HepG2 (cell line): Measurements from ENCODE around the gene NFIC. TPM values are rescaled to one million over a fixed set of nuclear protein-coding genes. Genes with fewer than 3 reads are reported as not detected.

Experiments
- ARNT2 ChIP-seq: sonication (generic); formaldehyde crosslinking; IDR thresholded peaks from 2 replicates; pipeline ENCODE4 v1.8.0; 2022; ENCODE audit warnings: mild to moderate bottlenecking, low read depth, missing genetic modification reagents, moderate library complexity
- CBX5 ChIP-seq: sonication (generic); formaldehyde crosslinking; IDR thresholded peaks from 2 replicates; pipeline ENCODE4 v1.4.0; 2020; ENCODE audit warnings: missing genetic modification reagents, borderline replicate concordance
- CREM ChIP-seq, 2 experiments: sonication (generic) in 1 of 2; formaldehyde crosslinking in 1 of 2; IDR thresholded peaks; 2 replicates each; pipeline versions ENCODE4 v1.4.0 to v1.6.1; 2016 to 2020; ENCODE audit warnings: antibody characterized with exemption in 1 of 2, mild to moderate bottlenecking in 1 of 2, missing genetic modification reagents in 1 of 2
- FOXA3 ChIP-seq: IDR thresholded peaks from 2 replicates; pipeline ENCODE4 v1.6.1; 2016; ENCODE audit warnings: missing genetic modification reagents, missing compliant biosample characterization
- HCFC1 ChIP-seq: fragments of 150-350 bp; IDR thresholded peaks from 2 replicates; pipeline ENCODE4 v1.6.1; 2014; ENCODE audit warnings: low read depth, low read length
- HNRNPK ChIP-seq: fragments of 200-400 bp; formaldehyde crosslinking; IDR thresholded peaks from 2 replicates; pipeline ENCODE4 v1.6.1; 2018; ENCODE audit warnings: low read length, low read depth, moderate library complexity, mild to moderate bottlenecking; ENCODE audit not compliant: poor library complexity, severe bottlenecking
- KAT8 ChIP-seq: IDR thresholded peaks from 2 replicates; pipeline ENCODE4 v1.6.1; 2016; ENCODE audit warnings: missing genetic modification reagents, missing compliant biosample characterization
- MBNL3 ChIP-seq: fragments of 250-450 bp; sonication (Bioruptor Pico); conservative IDR thresholded peaks from 2 replicates; pipeline ENCODE4 v1.8.0; 2022; ENCODE audit warnings: mild to moderate bottlenecking, inconsistent platforms
- PCBP1 ChIP-seq: fragments of 200-400 bp; formaldehyde crosslinking; IDR thresholded peaks from 2 replicates; pipeline ENCODE4 v1.6.1; 2017; ENCODE audit warnings: mild to moderate bottlenecking, low read depth, low read length, borderline replicate concordance
- RFX1 ChIP-seq: fragments of 450-650 bp; IDR thresholded peaks from 2 replicates; pipeline ENCODE4 v1.6.1; 2017
- SOX13 ChIP-seq, 3 experiments: fragments of 450-650 bp in 1 of 3; sonication (generic) in 1 of 3; formaldehyde crosslinking in 1 of 3; IDR thresholded peaks in 2 of 3; conservative IDR thresholded peaks in 1 of 3; 2 replicates each; pipeline versions ENCODE4 v1.5.0 to v1.6.1; 2016 to 2020; ENCODE audit warnings: antibody characterized with exemption in 1 of 3, mild to moderate bottlenecking in 1 of 3, missing compliant biosample characterization in 1 of 3, missing genetic modification reagents in 1 of 3, moderate library complexity in 1 of 3
- TBL1XR1 ChIP-seq: fragments of 150-350 bp; IDR thresholded peaks from 2 replicates; pipeline ENCODE4 v1.6.1; 2014; ENCODE audit warnings: borderline replicate concordance, low read length; ENCODE audit not compliant: partially characterized antibody
- THAP11 ChIP-seq: IDR thresholded peaks from 2 replicates; pipeline ENCODE4 v1.6.1; 2016; ENCODE audit warnings: missing biosample characterization, missing genetic modification reagents
- U2AF1 ChIP-seq: fragments of 200-400 bp; formaldehyde crosslinking; optimal IDR thresholded peaks from 2 replicates; pipeline ENCODE3; 2017; ENCODE audit warnings: mild to moderate bottlenecking, low read depth, low read length
- ZFP36 ChIP-seq: fragments of 150-350 bp; IDR thresholded peaks from 2 replicates; pipeline ENCODE4 v1.6.1; 2018; ENCODE audit warnings: borderline replicate concordance, low read length, low read depth; ENCODE audit not compliant: partially characterized antibody
- ZMYM4 ChIP-seq: sonication (generic); formaldehyde crosslinking; IDR thresholded peaks from 2 replicates; pipeline ENCODE4 v1.8.1; 2023; ENCODE audit warnings: mild to moderate bottlenecking, missing genetic modification reagents
- ZNF136 ChIP-seq: sonication (generic); formaldehyde crosslinking; IDR thresholded peaks from 2 replicates; pipeline ENCODE4 v1.8.1; 2022; ENCODE audit warnings: low read depth, mild to moderate bottlenecking, moderate library complexity, missing genetic modification reagents
- ZNF180 ChIP-seq: sonication (generic); formaldehyde crosslinking; IDR thresholded peaks from 2 replicates; pipeline ENCODE4 v1.4.0; 2020; ENCODE audit warnings: low read depth, missing genetic modification reagents, borderline replicate concordance
- ZNF782 ChIP-seq: sonication (generic); formaldehyde crosslinking; IDR thresholded peaks from 2 replicates; pipeline ENCODE4 v1.4.0; 2020; ENCODE audit warnings: missing genetic modification reagents, mild to moderate bottlenecking, borderline replicate concordance
- polyA plus RNA-seq, 8 experiments: library from polyadenylated mRNA; depleted of rRNA in 3 of 8; stranded (reverse) in 7 of 8; unstranded in 1 of 8; fragments of >200 nt; fragmentation: Illumina TruSeq in 4 of 8; extraction: Trizol in 4 of 8; gene quantifications; 2 replicates each; pipeline versions ENCODE4 v1.2.1 to v1.2.3, GENCODE V29; 2011 to 2016; ENCODE audit warnings: low read depth in 4 of 8, missing spikeins in 1 of 8, mixed read lengths in 1 of 8; ENCODE audit not compliant: insufficient read depth in 1 of 8
- total RNA-seq, 5 experiments: library from RNA; depleted of rRNA; stranded (reverse); fragments of >200 nt; fragmentation: Illumina TruSeq; extraction: Trizol; gene quantifications; 2 replicates each; pipeline ENCODE4 v1.2.3, GENCODE V29; 2016; ENCODE audit warnings: low read depth in 1 of 5
- TF ChIP-seq, protein P1 (sequence below): sonication (generic); formaldehyde crosslinking; IDR thresholded peaks from 2 replicates; pipeline ENCODE4 v1.5.0; 2020; ENCODE audit warnings: mild to moderate bottlenecking, missing genetic modification reagents
- TF ChIP-seq, protein P2 (sequence below): IDR thresholded peaks from 2 replicates; pipeline ENCODE4 v1.4.0; 2020; ENCODE audit warnings: mild to moderate bottlenecking, missing genetic modification reagents

NFIC gene
- total and polyA plus RNA-seq, 2 of the 13 experiments (the other 11 are each of a cell fraction or from before 2014, with no cell fraction given): 1.3 to 2.5 TPM

DNA sequence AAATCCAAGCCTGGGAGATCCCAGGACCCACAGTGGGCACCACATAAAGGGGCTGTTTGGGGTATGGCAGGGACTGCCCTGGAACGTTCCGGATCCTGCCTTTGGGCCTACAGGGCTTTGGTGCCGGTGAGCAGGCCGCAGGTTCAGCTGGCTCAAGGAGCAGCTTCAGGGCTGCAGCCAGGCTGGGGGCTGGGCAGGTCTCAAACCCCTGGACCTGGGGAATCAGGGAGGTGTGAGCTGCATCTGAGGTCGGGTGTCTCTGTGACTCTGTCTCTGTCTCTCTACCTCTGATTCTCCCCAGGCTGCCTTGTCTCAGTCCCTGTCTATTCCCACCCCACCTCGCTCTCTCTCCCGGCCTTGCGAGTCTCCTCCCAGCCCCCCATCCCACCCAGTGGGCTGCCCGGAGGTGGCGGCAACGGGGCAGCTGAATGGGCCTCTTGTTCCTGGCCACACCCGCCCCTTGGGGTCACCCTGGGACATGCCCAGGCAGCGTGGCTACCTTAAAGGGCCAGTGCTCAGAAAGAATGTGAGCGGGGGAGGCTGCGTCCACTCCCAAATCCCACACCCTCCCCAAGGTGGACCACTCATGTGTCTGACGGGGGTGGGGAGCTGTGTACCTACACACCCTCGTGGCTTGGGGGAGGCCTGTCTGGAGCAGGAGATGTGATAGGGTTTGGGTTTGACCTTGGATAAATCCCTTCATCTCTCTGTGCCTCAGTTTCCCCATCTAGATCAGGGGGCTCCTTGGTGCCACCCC lies 31.1 kb downstream of the NFIC start (continued):
- TF ChIP-seq RFX1 (no peak), PCBP1 (peak; percentile 99), CREM (IDR thresholded peaks at IDR 0.05) (peak; percentile 40; the same call in 1 of the 2 replicates), CREM (CRISPR knock-in tag; IDR thresholded peaks at IDR 0.05) (no peak), ZNF180 (CRISPR knock-in tag) (no peak), ARNT2 (CRISPR knock-in tag) (peak; percentile 88), MBNL3 (CRISPR knock-in tag) (no peak), CBX5 (peak; percentile 39; the same call in 1 of the 2 replicates), ZFP36 (peak; percentile 99), KAT8 (CRISPR knock-in tag) (peak; percentile 63; the same call in 1 of the 2 replicates), ZNF782 (CRISPR knock-in tag) (no peak), THAP11 (peak; percentile 60; the same call in 1 of the 2 replicates), HCFC1 (no peak), U2AF1 (no peak), TBL1XR1 (no peak), ZMYM4 (CRISPR knock-in tag) (0 out of 2 replicates have a peak, but pooled peaks have one; percentile 29), ZNF136 (no peak), FOXA3 (CRISPR knock-in tag) (peak; percentile 65), HNRNPK (no peak), SOX13 (IDR thresholded peaks at IDR 0.05) (no peak), SOX13 (CRISPR knock-in tag; conservative IDR thresholded peaks at IDR 0.05 in 1 of 2, IDR thresholded peaks at IDR 0.05 in 1 of 2) (peak in 1 of 2 experiments; percentile 69; a peak in 2 of 4 replicates)
- TF ChIP-seq, protein P1, sequence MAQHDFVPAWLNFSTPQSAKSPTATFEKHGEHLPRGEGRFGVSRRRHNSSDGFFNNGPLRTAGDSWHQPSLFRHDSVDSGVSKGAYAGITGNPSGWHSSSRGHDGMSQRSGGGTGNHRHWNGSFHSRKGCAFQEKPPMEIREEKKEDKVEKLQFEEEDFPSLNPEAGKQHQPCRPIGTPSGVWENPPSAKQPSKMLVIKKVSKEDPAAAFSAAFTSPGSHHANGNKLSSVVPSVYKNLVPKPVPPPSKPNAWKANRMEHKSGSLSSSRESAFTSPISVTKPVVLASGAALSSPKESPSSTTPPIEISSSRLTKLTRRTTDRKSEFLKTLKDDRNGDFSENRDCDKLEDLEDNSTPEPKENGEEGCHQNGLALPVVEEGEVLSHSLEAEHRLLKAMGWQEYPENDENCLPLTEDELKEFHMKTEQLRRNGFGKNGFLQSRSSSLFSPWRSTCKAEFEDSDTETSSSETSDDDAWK (CRISPR knock-in tag): no peak
- TF ChIP-seq, protein P2, sequence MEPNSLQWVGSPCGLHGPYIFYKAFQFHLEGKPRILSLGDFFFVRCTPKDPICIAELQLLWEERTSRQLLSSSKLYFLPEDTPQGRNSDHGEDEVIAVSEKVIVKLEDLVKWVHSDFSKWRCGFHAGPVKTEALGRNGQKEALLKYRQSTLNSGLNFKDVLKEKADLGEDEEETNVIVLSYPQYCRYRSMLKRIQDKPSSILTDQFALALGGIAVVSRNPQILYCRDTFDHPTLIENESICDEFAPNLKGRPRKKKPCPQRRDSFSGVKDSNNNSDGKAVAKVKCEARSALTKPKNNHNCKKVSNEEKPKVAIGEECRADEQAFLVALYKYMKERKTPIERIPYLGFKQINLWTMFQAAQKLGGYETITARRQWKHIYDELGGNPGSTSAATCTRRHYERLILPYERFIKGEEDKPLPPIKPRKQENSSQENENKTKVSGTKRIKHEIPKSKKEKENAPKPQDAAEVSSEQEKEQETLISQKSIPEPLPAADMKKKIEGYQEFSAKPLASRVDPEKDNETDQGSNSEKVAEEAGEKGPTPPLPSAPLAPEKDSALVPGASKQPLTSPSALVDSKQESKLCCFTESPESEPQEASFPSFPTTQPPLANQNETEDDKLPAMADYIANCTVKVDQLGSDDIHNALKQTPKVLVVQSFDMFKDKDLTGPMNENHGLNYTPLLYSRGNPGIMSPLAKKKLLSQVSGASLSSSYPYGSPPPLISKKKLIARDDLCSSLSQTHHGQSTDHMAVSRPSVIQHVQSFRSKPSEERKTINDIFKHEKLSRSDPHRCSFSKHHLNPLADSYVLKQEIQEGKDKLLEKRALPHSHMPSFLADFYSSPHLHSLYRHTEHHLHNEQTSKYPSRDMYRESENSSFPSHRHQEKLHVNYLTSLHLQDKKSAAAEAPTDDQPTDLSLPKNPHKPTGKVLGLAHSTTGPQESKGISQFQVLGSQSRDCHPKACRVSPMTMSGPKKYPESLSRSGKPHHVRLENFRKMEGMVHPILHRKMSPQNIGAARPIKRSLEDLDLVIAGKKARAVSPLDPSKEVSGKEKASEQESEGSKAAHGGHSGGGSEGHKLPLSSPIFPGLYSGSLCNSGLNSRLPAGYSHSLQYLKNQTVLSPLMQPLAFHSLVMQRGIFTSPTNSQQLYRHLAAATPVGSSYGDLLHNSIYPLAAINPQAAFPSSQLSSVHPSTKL (CRISPR knock-in tag): peak; percentile 69; the same call in 1 of the 2 replicates
